HCT116 (cell line): ENCODE data around the gene GSTT2. TPM values are rescaled to one million over a fixed set of nuclear protein-coding genes. Genes with fewer than 3 reads are reported as not detected.

Source experiments
- ATAC-seq: fragments of 200-7000 bp; cut with Tn5 transposase; 2 replicates; pipeline ENCODE4 v1.9.1; 2020; ENCODE audit warnings: mild to moderate bottlenecking, moderate library complexity
- BruUV-seq: library from RNA; stranded (reverse); fragments of 400-500 nt; replicated peaks from 2 replicates; lab custom pipeline; 2021; lab: Mats Ljungman, UMichigan
- CTCF ChIA-PET: fragments of 300-600 bp; sonication (Branson Sonifier 250); formaldehyde crosslinking; loops from one replicate; lab custom pipeline; 2021; ENCODE audit warnings: antibody characterized with exemption; lab: Charles Lee
- POLR2A ChIA-PET: fragments of 300-600, 350-600 bp; sonication (Branson Sonifier 250); formaldehyde crosslinking; loops from one replicate; lab custom pipeline; 2021; ENCODE audit warnings: antibody characterized with exemption; lab: Charles Lee
- RAD21 ChIA-PET, 2 experiments: fragments of 300-600 bp; sonication (Branson Sonifier 250); formaldehyde crosslinking; loops; one replicate each; lab custom pipeline; 2023; ENCODE audit warnings: low total read pairs in 2 of 2; ENCODE audit not compliant: uncharacterized antibody in 2 of 2, unreplicated experiment in 2 of 2, low non-redundant PET in 1 of 2; lab: Charles Lee
- DNase-seq: peaks from one replicate; pipeline ENCODE4 v3.0.0-alpha.2; 2010; ENCODE audit warnings: low read depth, low spot score
- H2AFZ ChIP-seq: fragments of 200-600 bp; shearing (Covaris generic), sonication (generic); 2 replicates; pipeline ENCODE4 v1.6.1; 2017; ENCODE audit warnings: low read depth, mixed run types, mixed read lengths, antibody characterized with exemption, low read length; ENCODE audit not compliant: poor library complexity, severe bottlenecking
- H3K27ac ChIP-seq: 2 replicates; pipeline ENCODE4 v1.5.1; 2012; ENCODE audit warnings: low read depth, low read length
- H3K27me3 ChIP-seq: fragments of 200-600 bp; sonication (generic); 2 replicates; pipeline ENCODE4 v1.6.1; 2016; ENCODE audit warnings: mixed run types, low read length, mixed read lengths; ENCODE audit not compliant: insufficient read depth
- H3K36me3 ChIP-seq, 2 experiments: fragments of 200-500 bp in 1 of 2; fragments of 200-600 bp in 1 of 2; sonication (Bioruptor generic) in 1 of 2; sonication (generic) in 1 of 2; 2 replicates each; pipeline versions ENCODE4 v1.5.1 to v1.6.1; 2014 to 2016; ENCODE audit warnings: low read length in 2 of 2, inconsistent platforms in 1 of 2, mixed read lengths in 1 of 2, mixed run types in 1 of 2; ENCODE audit not compliant: insufficient read depth in 2 of 2, control insufficient read depth in 1 of 2
- H3K4me1 ChIP-seq, 2 experiments: fragments of 200-600 bp in 1 of 2; sonication (generic) in 1 of 2; 2 replicates each; pipeline versions ENCODE4 v1.5.1 to v1.6.1; 2012 to 2017; ENCODE audit warnings: low read length in 2 of 2, inconsistent platforms in 1 of 2, mild to moderate bottlenecking in 1 of 2, mixed read lengths in 1 of 2, mixed run types in 1 of 2, moderate library complexity in 1 of 2; ENCODE audit not compliant: insufficient read depth in 2 of 2, control insufficient read depth in 1 of 2
- H3K4me2 ChIP-seq: fragments of 200-600 bp; sonication (generic); 2 replicates; pipeline ENCODE4 v1.6.1; 2017; ENCODE audit warnings: mixed run types, low read length, mixed read lengths
- H3K4me3 ChIP-seq, 2 experiments: fragments of 200-600 bp in 1 of 2; sonication (generic) in 1 of 2; replicated peaks in 1 of 2; 2 replicates each; pipeline ENCODE4 v1.5.1; 2011 to 2016; ENCODE audit warnings: low read length in 2 of 2, control low read depth in 1 of 2, low read depth in 1 of 2, mild to moderate bottlenecking in 1 of 2, mixed read lengths in 1 of 2, mixed run types in 1 of 2
- H3K79me2 ChIP-seq: fragments of 200-600 bp; sonication (generic); 2 replicates; pipeline ENCODE4 v1.6.1; 2017; ENCODE audit warnings: mild to moderate bottlenecking, mixed run types, low read length, moderate library complexity, mixed read lengths; ENCODE audit not compliant: insufficient read depth
- H3K9ac ChIP-seq: fragments of 200-600 bp; sonication (generic); 2 replicates; pipeline ENCODE4 v1.6.1; 2016; ENCODE audit warnings: low read length, mixed read lengths
- H3K9me2 ChIP-seq: fragments of 200-600 bp; sonication (generic), shearing (Covaris generic); 2 replicates; pipeline ENCODE4 v1.6.1; 2017; ENCODE audit warnings: mixed run types, mild to moderate bottlenecking, moderate library complexity; ENCODE audit not compliant: insufficient read depth
- H3K9me3 ChIP-seq, 2 experiments: fragments of 200-500 bp in 1 of 2; fragments of 200-600 bp in 1 of 2; sonication (Bioruptor generic) in 1 of 2; sonication (generic) in 1 of 2; 2 replicates each; pipeline ENCODE4 v1.6.1; 2014 to 2017; ENCODE audit warnings: low read length in 2 of 2, mixed read lengths in 2 of 2, inconsistent platforms in 1 of 2, low read depth in 1 of 2, mild to moderate bottlenecking in 1 of 2, mixed run types in 1 of 2, moderate library complexity in 1 of 2; ENCODE audit not compliant: control insufficient read depth in 1 of 2, insufficient read depth in 1 of 2
- H4K20me1 ChIP-seq: fragments of 200-600 bp; sonication (generic), shearing (Covaris generic); 2 replicates; pipeline ENCODE4 v1.6.1; 2017; ENCODE audit warnings: mixed run types, mild to moderate bottlenecking, moderate library complexity; ENCODE audit not compliant: insufficient read depth
- CTCF ChIP-seq, 3 experiments: fragments of 200-600 bp in 1 of 3; sonication (generic) in 1 of 3; IDR thresholded peaks in 2 of 3; conservative IDR thresholded peaks in 1 of 3; 2 replicates each; pipeline ENCODE4 v1.5.1; 2012 to 2017; ENCODE audit warnings: low read depth in 2 of 3, low read length in 2 of 3, antibody characterized with exemption in 1 of 3, borderline replicate concordance in 1 of 3, control low read depth in 1 of 3, mild to moderate bottlenecking in 1 of 3, mixed read lengths in 1 of 3, mixed run types in 1 of 3, moderate library complexity in 1 of 3; ENCODE audit not compliant: insufficient read depth in 1 of 3
- ELF1 ChIP-seq: IDR thresholded peaks from 2 replicates; pipeline ENCODE4 v1.6.1; 2012; ENCODE audit warnings: low read depth, borderline replicate concordance
- EZH2 ChIP-seq: fragments of 200-600 bp; sonication (generic); IDR thresholded peaks from 2 replicates; pipeline ENCODE4 v1.6.1; 2017; ENCODE audit warnings: antibody characterized with exemption, mixed run types
- FOSL1 ChIP-seq: IDR thresholded peaks from 2 replicates; pipeline ENCODE4 v1.6.1; 2012; ENCODE audit warnings: low read depth
- JUND ChIP-seq: IDR thresholded peaks from 2 replicates; pipeline ENCODE4 v1.6.1; 2012
- RAD21 ChIP-seq: IDR thresholded peaks from 2 replicates; pipeline ENCODE4 v1.6.1; 2012; ENCODE audit warnings: low read depth, mild to moderate bottlenecking
- REST ChIP-seq: IDR thresholded peaks from 2 replicates; pipeline ENCODE4 v1.6.1; 2012; ENCODE audit warnings: low read depth
- SIN3A ChIP-seq: IDR thresholded peaks from 2 replicates; pipeline ENCODE4 v1.6.1; 2012; ENCODE audit warnings: low read depth
- SP1 ChIP-seq: IDR thresholded peaks from 2 replicates; pipeline ENCODE4 v1.6.1; 2012; ENCODE audit warnings: low read depth
- TCF7L2 ChIP-seq: IDR thresholded peaks from 2 replicates; pipeline ENCODE4 v1.7.0; 2011; ENCODE audit warnings: borderline replicate concordance, inconsistent platforms; ENCODE audit not compliant: insufficient read depth, insufficient read length; ENCODE audit errors: extremely low read depth
- ZNF274 ChIP-seq: fragments of 200-500 bp; sonication (Bioruptor generic); IDR thresholded peaks from 2 replicates; pipeline ENCODE4 v1.6.1; 2014; ENCODE audit warnings: mild to moderate bottlenecking, low read depth, low read length, inconsistent platforms
- intact Hi-C: fragments of 100-400 bp; cut with micrococcal nuclease; formaldehyde crosslinking; loops from 2 replicates; pipeline ENCODE4 v1.10.0; 2022
- total RNA-seq: library from RNA; stranded (reverse); gene quantifications from one replicate; pipeline ENCODE4 v1.2.1, GENCODE V29; 2021; ENCODE audit not compliant: unreplicated experiment

GSTT2 gene
- total RNA-seq, 1 experiment from 2014 or later = 5.1 TPM

- no peak overlapping the region for H3K9ac ChIP-seq
- H4K20me1 ChIP-seq = no peaks in the 10 kb centered on the region
- no peaks in the 10 kb centered on the region for H3K36me3 ChIP-seq
- POLR2A ChIA-PET = no interaction called here
- H3K9me3 ChIP-seq = no peaks in the 10 kb centered on the region; a peak in 1 of 4 replicates
- intact Hi-C loops = loop anchor here (5.0 kb wide), 1 partner anchor 760 kb away; no protein-coding TSS in a partner anchor
- CTCF ChIA-PET = no interaction called here
- no peak overlapping the region for H3K4me3 ChIP-seq
- H3K4me1 ChIP-seq = peaks cover 5 to 6% of the 10 kb centered on the region in 2 experiments; a peak in 3 of 4 replicates
- no peaks in the 10 kb centered on the region for H3K27me3 ChIP-seq
- DNase-seq (no peak), ATAC-seq (no peak)
- TF ChIP-seq ZNF274 = no peak
- TF ChIP-seq TCF7L2 = no peak
- H3K79me2 ChIP-seq = peaks cover 11% of the 10 kb centered on the region
- no peak overlapping the region for H2AFZ ChIP-seq
- no peak overlapping the region for H3K27ac ChIP-seq
- no peaks in the 10 kb centered on the region for H3K9me2 ChIP-seq
- RAD21 ChIA-PET = no interaction called here
- H3K4me2 ChIP-seq = no peak overlapping the region
- BruUV-seq = no TSS peak
These were observed 27.5 kb downstream of the GSTT2 start for GRCh38 chr22:24007253-24008021.

- Histone ChIP-seq H3K9me3 (no peaks in the 10 kb centered on the region; a peak in 1 of 4 replicates), H3K79me2 (peaks cover 16% of the 10 kb centered on the region), H3K4me3 (no peak overlapping the region), H3K9me2 (no peaks in the 10 kb centered on the region), H4K20me1 (no peaks in the 10 kb centered on the region), H3K27me3 (no peaks in the 10 kb centered on the region), H2AFZ (no peak overlapping the region), H3K36me3 (no peaks in the 10 kb centered on the region), H3K27ac (no peak overlapping the region), H3K4me2 (no peak overlapping the region), H3K4me1 (peaks cover 6 to 8% of the 10 kb centered on the region in 2 experiments; a peak in 3 of 4 replicates), H3K9ac (no peak overlapping the region)
- RAD21 ChIA-PET = no interaction called here
- no peak for DNase-seq
- intact Hi-C loops = loop anchor here (5.0 kb wide), 1 partner anchor 761 kb away; no protein-coding TSS in a partner anchor
- BruUV-seq = no TSS peak
- POLR2A ChIA-PET = no interaction called here
- CTCF ChIA-PET = no interaction called here
- ATAC-seq = no peak
- TF ChIP-seq EZH2 (no peak), RAD21 (no peak), REST (no peak), JUND (no peak), CTCF (IDR thresholded peaks at IDR 0.05 in 2 of 3, conservative IDR thresholded peaks at IDR 0.05 in 1 of 3; ENCODE audit: borderline replicate concordance in 1 of 3, insufficient read depth in 1 of 3, low read depth in 2 of 3, low read length in 2 of 3) (no peak), FOSL1 (no peak), ELF1 (no peak), ZNF274 (no peak), TCF7L2 (no peak), SIN3A (no peak), SP1 (no peak)
These were observed 28.0 kb downstream of the GSTT2 start for GRCh38 chr22:24008022-24008283.
